ENCODE measurements around the gene C10orf88. TPM values are rescaled to one million over a fixed set of nuclear protein-coding genes. Genes with fewer than 3 reads are reported as not detected.

The C10orf88 gene
- total RNA-seq, 2 donors from 2014 or later: 1.6 to 4.7 TPM

DNA sequence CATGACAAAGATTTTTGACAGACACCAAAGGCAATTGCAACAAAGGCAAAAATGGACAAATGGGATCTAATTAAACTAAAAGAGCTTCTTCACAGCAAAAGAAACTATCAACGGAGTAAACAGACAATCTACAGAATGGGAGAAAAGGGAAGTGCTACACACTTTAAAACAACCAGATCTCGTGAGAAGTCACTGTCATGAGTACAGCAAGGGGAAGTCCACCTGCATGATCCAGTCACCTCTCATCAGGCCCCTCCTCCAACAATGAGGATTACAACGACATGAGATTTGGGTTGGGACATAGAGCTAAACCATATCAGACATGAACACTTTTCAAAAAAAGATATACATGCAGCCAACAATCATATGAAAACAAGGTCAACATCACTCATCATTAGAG lies 14.7 kb upstream of the C10orf88 start:
- Histone ChIP-seq H3K27me3 (no peaks in the 10 kb centered on the region), H3K9me3 (no peaks in the 10 kb centered on the region), H3K27ac (no peak overlapping the region), H3K36me3 (replicated peaks in 1 of 2; ENCODE audit: insufficient read depth in 1 of 2, low read depth in 2 of 2) (no peaks in the 10 kb centered on the region), H3K4me3 (no peak overlapping the region), H3K4me1 (no peaks in the 10 kb centered on the region)
- DNase-seq: no peak
- no peak for ATAC-seq
- intact Hi-C loops (cut with DNase I): no loop called here
- WGBS, 2 donors: 80% methylated on average over 3 of the region's 3 CpGs
- TF ChIP-seq, protein P1, sequence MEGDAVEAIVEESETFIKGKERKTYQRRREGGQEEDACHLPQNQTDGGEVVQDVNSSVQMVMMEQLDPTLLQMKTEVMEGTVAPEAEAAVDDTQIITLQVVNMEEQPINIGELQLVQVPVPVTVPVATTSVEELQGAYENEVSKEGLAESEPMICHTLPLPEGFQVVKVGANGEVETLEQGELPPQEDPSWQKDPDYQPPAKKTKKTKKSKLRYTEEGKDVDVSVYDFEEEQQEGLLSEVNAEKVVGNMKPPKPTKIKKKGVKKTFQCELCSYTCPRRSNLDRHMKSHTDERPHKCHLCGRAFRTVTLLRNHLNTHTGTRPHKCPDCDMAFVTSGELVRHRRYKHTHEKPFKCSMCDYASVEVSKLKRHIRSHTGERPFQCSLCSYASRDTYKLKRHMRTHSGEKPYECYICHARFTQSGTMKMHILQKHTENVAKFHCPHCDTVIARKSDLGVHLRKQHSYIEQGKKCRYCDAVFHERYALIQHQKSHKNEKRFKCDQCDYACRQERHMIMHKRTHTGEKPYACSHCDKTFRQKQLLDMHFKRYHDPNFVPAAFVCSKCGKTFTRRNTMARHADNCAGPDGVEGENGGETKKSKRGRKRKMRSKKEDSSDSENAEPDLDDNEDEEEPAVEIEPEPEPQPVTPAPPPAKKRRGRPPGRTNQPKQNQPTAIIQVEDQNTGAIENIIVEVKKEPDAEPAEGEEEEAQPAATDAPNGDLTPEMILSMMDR (IDR thresholded peaks at IDR 0.05): no peak
- no peak for TF ChIP-seq POLR2A (IDR thresholded peaks at IDR 0.05)

DNA sequence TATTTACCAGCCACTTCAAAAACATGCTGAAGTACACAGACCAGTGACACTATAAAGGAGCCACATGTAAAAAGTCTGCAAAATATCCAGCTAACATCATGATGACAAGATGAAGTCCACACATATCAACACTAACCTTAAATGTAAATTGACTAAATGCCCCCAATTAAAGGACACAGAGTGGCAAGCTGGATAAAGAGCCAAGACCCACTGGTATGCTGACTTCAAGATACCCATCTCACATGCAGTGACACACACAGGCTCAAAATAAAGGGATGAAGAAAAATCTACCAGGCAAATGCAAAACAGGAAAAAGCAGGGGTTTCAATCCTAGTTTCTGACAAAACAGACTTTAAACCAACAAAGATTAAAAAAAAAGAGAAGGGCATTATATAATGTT lies 12.9 kb upstream of the C10orf88 start:
- TF ChIP-seq, protein P1 (IDR thresholded peaks at IDR 0.05): no peak
- no peak for TF ChIP-seq POLR2A (IDR thresholded peaks at IDR 0.05)
- H3K27me3 ChIP-seq: no peaks in the 10 kb centered on the region
- H3K4me1 ChIP-seq: no peaks in the 10 kb centered on the region
- no peak overlapping the region for H3K4me3 ChIP-seq
- no peak for DNase-seq
- ATAC-seq: no peak
- H3K9me3 ChIP-seq: no peaks in the 10 kb centered on the region
- H3K27ac ChIP-seq: no peak overlapping the region
- H3K36me3 ChIP-seq (replicated peaks in 1 of 2; ENCODE audit: insufficient read depth in 1 of 2, low read depth in 2 of 2): no peaks in the 10 kb centered on the region
- intact Hi-C loops (cut with DNase I): no loop called here

- no peaks in the 10 kb centered on the region for H3K27me3 ChIP-seq
- 49 to 72% methylated on average over 3 of the region's 3 CpGs for WGBS, 2 donors
- intact Hi-C loops (cut with DNase I): no loop called here
- DNase-seq (no peak), ATAC-seq (no peak)
- no peaks in the 10 kb centered on the region for H3K36me3 ChIP-seq (replicated peaks in 1 of 2; ENCODE audit: insufficient read depth in 1 of 2, low read depth in 2 of 2)
- no peak overlapping the region for H3K4me3 ChIP-seq
- H3K4me1 ChIP-seq: no peaks in the 10 kb centered on the region
- H3K27ac ChIP-seq: no peak overlapping the region
- no peaks in the 10 kb centered on the region for H3K9me3 ChIP-seq
- no peak for TF ChIP-seq POLR2A (IDR thresholded peaks at IDR 0.05)
- TF ChIP-seq, protein P1 (IDR thresholded peaks at IDR 0.05): no peak
Measured at GRCh38 chr10:122962405-122962804, 8.4 kb upstream of the C10orf88 start.

GRCh38 chr10:122957474-122957873 lies 3.4 kb upstream of the C10orf88 start:
- DNase-seq (no peak), ATAC-seq (no peak)
- no peak overlapping the region for H3K4me3 ChIP-seq
- no peaks in the 10 kb centered on the region for H3K36me3 ChIP-seq (replicated peaks in 1 of 2; ENCODE audit: insufficient read depth in 1 of 2, low read depth in 2 of 2)
- H3K27me3 ChIP-seq: no peaks in the 10 kb centered on the region
- intact Hi-C loops (cut with DNase I): no loop called here
- TF ChIP-seq, protein P1 (IDR thresholded peaks at IDR 0.05): no peak
- TF ChIP-seq POLR2A (IDR thresholded peaks at IDR 0.05): no peak
- WGBS, 2 donors: 63% methylated on average over 5 of the region's 5 CpGs
- peaks cover 0 to 3% (median 0%) of the 10 kb centered on the region in 3 donors for H3K9me3 ChIP-seq
- H3K4me1 ChIP-seq: peaks cover 15% of the 10 kb centered on the region
- no peak overlapping the region for H3K27ac ChIP-seq

GRCh38 chr10:122955892-122956291 lies 1.9 kb upstream of the C10orf88 start:
- Histone ChIP-seq H3K27ac (no peak overlapping the region), H3K36me3 (replicated peaks in 1 of 2; ENCODE audit: insufficient read depth in 1 of 2, low read depth in 2 of 2) (no peaks in the 10 kb centered on the region), H3K4me1 (peaks cover 20% of the 10 kb centered on the region), H3K9me3 (peaks cover 0 to 3% (median 0%) of the 10 kb centered on the region in 3 donors), H3K27me3 (no peaks in the 10 kb centered on the region), H3K4me3 (no peak overlapping the region)
- intact Hi-C loops (cut with DNase I): no loop called here
- DNase-seq (no peak), ATAC-seq (no peak)
- WGBS, 2 donors: 87 to 93% methylated on average over 1 of the region's 1 CpG
- TF ChIP-seq POLR2A (IDR thresholded peaks at IDR 0.05): no peak
- TF ChIP-seq, protein P1 (IDR thresholded peaks at IDR 0.05): no peak
